Esophagus squamous epithelium (tissue), 4 donors: Measurements from ENCODE around the gene LINGO3.

ENCODE experiments used
- CTCF ChIP-seq, 6 experiments: fragments of 450-650 bp in 4 of 6; fragments of 200-600 bp in 2 of 6; sonication (generic) in 2 of 6; IDR thresholded peaks; one replicate each; pipeline ENCODE4 v1.5.1; 2016 to 2019; ENCODE audit warnings: antibody characterized with exemption in 6 of 6, mild to moderate bottlenecking in 4 of 6, moderate library complexity in 4 of 6
- POLR2A ChIP-seq, 4 donors: fragments of 450-650 bp; IDR thresholded peaks; one replicate each; pipeline ENCODE4 v1.6.1; 2017; ENCODE audit warnings: antibody characterized with exemption in 4 of 4, mild to moderate bottlenecking in 4 of 4, moderate library complexity in 3 of 4

DNA sequence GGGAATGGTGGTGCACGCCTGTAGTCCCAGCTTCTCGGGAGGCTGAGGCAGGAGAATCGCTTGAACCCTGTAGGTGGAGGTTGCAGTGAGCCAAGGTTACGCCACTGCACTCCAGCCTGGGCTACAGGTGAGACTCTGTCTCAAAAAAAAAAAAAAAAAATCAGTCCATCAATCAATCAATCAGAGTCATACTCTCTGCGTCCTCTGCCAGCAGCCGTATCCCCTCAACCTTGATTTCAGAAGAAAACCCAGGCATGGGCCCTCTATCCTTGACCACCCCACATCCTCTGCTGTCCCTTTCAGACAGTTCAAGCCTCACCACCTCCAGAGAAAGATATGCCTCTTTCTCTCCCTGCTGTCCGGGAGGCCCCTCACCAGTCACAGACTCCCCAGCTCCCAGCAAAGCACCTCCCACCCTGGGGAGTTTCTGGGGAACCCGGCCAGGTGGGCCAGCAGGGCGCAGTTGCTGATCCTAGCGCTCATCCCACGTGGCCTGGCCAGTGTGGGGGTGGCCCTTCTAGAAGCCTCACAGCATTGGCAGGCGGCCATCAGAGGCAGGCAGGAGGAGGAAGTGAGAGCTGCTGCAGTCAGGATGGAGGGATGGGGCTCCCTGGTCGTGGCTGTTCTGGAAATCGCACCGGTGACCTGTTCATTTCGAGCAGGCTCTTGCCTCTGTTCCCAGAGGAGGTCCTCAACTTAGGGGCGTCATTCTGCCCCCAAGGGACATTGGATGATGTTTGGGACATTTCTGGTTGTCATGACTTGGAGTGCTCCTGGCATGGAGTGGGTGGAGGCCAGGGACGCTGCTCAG lies 41.6 kb downstream of the LINGO3 start:
- TF ChIP-seq CTCF (IDR thresholded peaks at IDR 0.05), result no peak
- peak in 1 of 4 donors; percentile 44 for TF ChIP-seq POLR2A (IDR thresholded peaks at IDR 0.05)
